ENCODE results near the gene AJAP1.

GRCh38 chr1:4650981-4651380, 3.4 kb upstream of the AJAP1 start:
- TF ChIP-seq POLR2A (IDR thresholded peaks at IDR 0.05) = no peak
- no peak for TF ChIP-seq CTCF (IDR thresholded peaks at IDR 0.05)

All from testis (tissue), 2 donors.